Thoracic aorta endothelial cell (primary cell): ENCODE data around the gene PPL. TPM values are rescaled to one million over a fixed set of nuclear protein-coding genes. Genes with fewer than 3 reads are reported as not detected.

Source experiments
- total RNA-seq: library from RNA; depleted of rRNA; stranded (reverse); fragments of >200 nt; gene quantifications from 2 replicates; pipeline ENCODE4 v1.2.3, GENCODE V29; 2012

Gene PPL, protein sequence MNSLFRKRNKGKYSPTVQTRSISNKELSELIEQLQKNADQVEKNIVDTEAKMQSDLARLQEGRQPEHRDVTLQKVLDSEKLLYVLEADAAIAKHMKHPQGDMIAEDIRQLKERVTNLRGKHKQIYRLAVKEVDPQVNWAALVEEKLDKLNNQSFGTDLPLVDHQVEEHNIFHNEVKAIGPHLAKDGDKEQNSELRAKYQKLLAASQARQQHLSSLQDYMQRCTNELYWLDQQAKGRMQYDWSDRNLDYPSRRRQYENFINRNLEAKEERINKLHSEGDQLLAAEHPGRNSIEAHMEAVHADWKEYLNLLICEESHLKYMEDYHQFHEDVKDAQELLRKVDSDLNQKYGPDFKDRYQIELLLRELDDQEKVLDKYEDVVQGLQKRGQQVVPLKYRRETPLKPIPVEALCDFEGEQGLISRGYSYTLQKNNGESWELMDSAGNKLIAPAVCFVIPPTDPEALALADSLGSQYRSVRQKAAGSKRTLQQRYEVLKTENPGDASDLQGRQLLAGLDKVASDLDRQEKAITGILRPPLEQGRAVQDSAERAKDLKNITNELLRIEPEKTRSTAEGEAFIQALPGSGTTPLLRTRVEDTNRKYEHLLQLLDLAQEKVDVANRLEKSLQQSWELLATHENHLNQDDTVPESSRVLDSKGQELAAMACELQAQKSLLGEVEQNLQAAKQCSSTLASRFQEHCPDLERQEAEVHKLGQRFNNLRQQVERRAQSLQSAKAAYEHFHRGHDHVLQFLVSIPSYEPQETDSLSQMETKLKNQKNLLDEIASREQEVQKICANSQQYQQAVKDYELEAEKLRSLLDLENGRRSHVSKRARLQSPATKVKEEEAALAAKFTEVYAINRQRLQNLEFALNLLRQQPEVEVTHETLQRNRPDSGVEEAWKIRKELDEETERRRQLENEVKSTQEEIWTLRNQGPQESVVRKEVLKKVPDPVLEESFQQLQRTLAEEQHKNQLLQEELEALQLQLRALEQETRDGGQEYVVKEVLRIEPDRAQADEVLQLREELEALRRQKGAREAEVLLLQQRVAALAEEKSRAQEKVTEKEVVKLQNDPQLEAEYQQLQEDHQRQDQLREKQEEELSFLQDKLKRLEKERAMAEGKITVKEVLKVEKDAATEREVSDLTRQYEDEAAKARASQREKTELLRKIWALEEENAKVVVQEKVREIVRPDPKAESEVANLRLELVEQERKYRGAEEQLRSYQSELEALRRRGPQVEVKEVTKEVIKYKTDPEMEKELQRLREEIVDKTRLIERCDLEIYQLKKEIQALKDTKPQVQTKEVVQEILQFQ (N-terminal part only)
- total RNA-seq: 0.14 and 0.27 TPM in 2 replicates

DNA sequence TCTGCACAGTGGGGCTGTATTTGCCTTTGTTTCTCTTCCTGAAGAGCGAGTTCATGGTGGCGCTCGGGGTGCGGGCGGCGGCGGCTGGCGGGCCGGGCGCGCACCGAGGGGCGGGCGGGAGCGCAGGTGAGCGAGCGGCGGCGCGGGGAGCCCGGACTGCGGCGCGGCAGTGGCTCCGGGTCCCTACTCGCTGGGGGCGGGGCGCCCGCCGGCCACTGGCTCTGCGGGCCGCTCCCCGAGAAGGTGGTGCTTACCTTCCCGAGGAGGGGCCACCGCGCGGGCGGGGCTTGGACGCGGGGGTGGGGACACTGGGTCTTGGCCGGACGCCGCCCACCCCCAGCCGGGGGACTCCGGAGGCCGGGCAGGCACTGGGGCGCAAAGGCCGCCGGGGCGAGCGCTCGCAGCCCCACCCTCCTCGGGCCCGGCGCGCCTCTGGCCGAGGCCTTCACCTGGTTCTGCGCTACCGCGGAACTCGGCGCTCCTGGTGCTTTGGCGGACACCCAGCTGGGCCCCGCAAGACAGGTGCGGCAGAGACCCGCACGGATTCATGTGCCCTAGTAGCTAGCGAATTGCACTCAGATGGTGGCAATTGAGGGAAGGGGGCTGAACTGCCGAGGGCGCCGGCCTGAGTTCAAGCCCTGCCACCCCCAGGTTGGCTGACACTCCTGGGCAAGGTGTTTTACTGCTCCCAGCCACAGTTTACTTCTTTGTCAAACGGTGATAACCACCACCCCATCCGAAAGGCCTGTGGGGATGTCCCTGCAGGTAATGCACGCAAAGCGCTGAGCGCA is at the start of gene PPL:
PPL (minus strand) TSS at position 158 of the 791 bp plus-strand sequence; CDS start at position 55, 103 bp downstream.

DNA sequence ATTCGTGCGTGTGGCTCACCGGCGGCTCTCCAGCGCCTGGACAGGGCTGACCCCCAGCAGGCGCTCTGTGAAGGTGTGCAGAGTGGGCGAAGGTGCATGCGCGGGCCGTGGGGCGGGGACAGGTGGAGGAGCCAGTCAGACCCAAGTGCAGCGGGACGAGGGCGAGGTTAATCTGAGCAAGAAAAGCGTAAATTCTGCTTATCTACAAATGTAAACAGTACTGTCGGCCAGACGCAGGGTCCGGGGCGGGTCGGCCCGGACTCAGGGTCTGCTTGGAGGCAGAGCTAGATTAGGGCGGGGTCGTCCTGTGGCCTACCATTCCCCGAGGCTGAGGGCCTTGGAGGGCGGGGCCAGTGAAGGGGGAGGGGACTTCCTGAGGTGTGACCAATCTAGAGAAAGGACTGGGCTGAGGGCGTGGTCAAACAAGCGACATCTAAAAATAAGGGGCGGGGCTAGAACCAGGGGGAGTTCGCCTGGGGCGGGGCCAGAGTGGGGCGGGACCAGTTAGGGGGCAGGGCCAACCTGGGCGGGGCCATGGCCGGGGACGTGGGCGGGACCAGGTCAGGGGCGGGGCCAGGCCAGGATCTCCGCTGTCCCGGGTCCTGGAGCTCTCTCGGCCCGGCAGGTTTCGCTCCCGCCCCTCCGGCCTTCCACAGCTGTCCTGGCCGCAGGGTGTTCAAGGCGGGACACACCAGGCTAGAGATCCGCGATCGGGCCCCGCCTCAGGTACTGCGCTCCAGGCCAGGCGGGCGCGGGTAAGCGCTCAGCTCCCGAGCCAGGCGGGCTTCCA is 21.0 kb upstream of the PPL start, which contains the start of gene SEC14L5:
SEC14L5 (plus strand) TSS at position 611 of the 790 bp plus-strand sequence. CDS start 994 bp downstream, outside the sequence.

DNA sequence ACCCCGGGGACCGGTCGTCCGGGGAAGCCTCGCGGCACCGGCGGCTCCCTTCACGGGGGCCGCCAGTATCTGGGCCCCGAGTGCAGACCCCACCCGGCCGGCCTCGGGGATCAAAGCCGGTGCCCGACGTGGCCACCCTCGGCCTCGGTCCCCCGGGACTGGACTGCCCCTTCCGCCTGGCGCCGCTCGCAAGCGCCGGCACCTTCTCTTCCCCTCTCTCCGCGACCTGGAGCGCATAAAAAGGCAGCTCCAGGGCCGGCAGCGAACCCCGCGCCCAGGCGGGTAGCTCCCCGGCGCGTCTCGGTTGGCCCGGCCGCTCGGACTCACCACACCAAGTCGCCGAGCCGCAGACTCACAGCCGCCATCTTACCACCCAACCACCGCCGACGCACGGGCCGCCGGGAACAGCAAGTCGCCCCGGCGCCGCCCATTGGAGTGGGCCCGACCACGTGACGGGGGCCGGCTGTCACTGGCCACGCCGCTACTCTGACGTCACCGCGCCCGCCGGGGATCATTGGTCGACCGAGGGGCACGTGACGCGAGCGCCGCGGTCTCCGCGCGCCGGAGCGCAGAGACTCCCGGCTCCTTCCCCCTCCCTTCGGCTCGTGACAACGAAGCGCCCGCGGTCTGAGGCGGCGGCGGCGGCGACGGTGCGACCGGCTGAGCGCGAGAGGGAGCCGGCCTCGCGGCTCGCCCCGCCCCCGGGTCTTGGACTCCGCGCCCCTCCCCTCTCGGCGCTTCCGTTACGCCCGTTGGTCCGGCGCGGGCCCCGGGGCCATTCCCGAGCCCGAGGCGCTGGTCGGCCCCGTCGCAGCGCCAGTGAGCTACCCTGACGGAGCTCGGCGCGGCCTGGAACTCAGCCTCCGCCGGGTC is 89.8 kb downstream of the PPL start, which contains the start of the genes GLYR1 and UBN1:
GLYR1 (minus strand) TSS at position 388 of the 873 bp plus-strand sequence; CDS start at position 365, 23 bp downstream.
UBN1 (plus strand) TSS at position 581 of the 873 bp plus-strand sequence. CDS start 5,437 bp downstream, outside the sequence.

Other genes starting within 250 kb of the PPL start
- gene NUDT16L1, start 243.6 kb downstream of the PPL start, total RNA-seq: 14.4 and 20.1 TPM in 2 replicates
- 16.7 and 18.1 TPM in 2 replicates for gene ANKS3, start 202.9 kb downstream of the PPL start, total RNA-seq
- gene DNAAF8, start 202.6 kb downstream of the PPL start, total RNA-seq: 0.14 and 0.93 TPM in 2 replicates
- gene ZNF500, start 170.0 kb downstream of the PPL start, total RNA-seq: 8.6 and 12.5 TPM in 2 replicates
- not detected in 2 replicates for gene SEPTIN12, start 148.8 kb downstream of the PPL start, total RNA-seq
- not detected in 2 replicates for gene SMIM22, start 141.8 kb downstream of the PPL start, total RNA-seq
- gene ROGDI, start 134.5 kb downstream of the PPL start, total RNA-seq: 7.4 and 8.0 TPM in 2 replicates
- gene GLYR1, start 89.9 kb downstream of the PPL start, total RNA-seq: 79.1 and 91.8 TPM in 2 replicates
- 52.6 and 53.7 TPM in 2 replicates for gene UBN1, start 89.7 kb downstream of the PPL start, total RNA-seq
- not detected in 2 replicates for gene SEC14L5, start 21.2 kb upstream of the PPL start, total RNA-seq
- 17.3 and 23.8 TPM in 2 replicates for gene NAGPA, start 96.8 kb upstream of the PPL start, total RNA-seq
- not detected in 2 replicates for gene C16orf89, start 128.8 kb upstream of the PPL start, total RNA-seq
- gene ALG1, start 134.7 kb upstream of the PPL start, total RNA-seq: 28.2 and 33.2 TPM in 2 replicates
- gene EEF2KMT, start 160.6 kb upstream of the PPL start, total RNA-seq: 10.0 and 14.9 TPM in 2 replicates